KBM-7 (cell line): ENCODE results near the gene YKT6.

Experiments
- DNase-seq: peaks from one replicate; pipeline ENCODE4 v3.0.0-alpha.2; 2015
- in situ Hi-C: fragments of 300-500 bp; cut with MboI; formaldehyde crosslinking; loops from 2 replicates; pipeline ENCODE4 v1.14.3; 2020; ENCODE audit warnings: low sequenced_read_pairs, low pct_unique_long_range_greater_than_20kb, mixed read lengths

The YKT6 gene

GRCh38 chr7:44213877-44214388, 13.2 kb downstream of the YKT6 start:
- in situ Hi-C loops, result no loop called here
- DNase-seq, result no peak

- no peak for DNase-seq
- in situ Hi-C loops, result no loop called here
Observed at GRCh38 chr7:44215531-44215930, 14.8 kb downstream of the YKT6 start.

- in situ Hi-C loops, result no loop called here
Observed at GRCh38 chr7:44216019-44216418, 15.2 kb downstream of the YKT6 start.

GRCh38 chr7:44216521-44217222, 15.9 kb downstream of the YKT6 start:
- DNase-seq, result no peak
- in situ Hi-C loops, result no loop called here

More at GRCh38 chr7:44216019-44216418, 15.2 kb downstream of the YKT6 start:
- no peak for DNase-seq

- in situ Hi-C loops, result no loop called here
- DNase-seq, result no peak
Observed at GRCh38 chr7:44217223-44217714, 16.5 kb downstream of the YKT6 start.

GRCh38 chr7:44217852-44218402, 17.1 kb downstream of the YKT6 start:
- in situ Hi-C loops, result no loop called here
- DNase-seq, result no peak

- no peak for DNase-seq
- in situ Hi-C loops, result no loop called here
Observed at GRCh38 chr7:44218418-44219201, 17.8 kb downstream of the YKT6 start.

- in situ Hi-C loops, result no loop called here
- DNase-seq, result no peak
Observed at GRCh38 chr7:44219371-44220045, 18.7 kb downstream of the YKT6 start.

GRCh38 chr7:44220046-44220357, 19.2 kb downstream of the YKT6 start:
- no peak for DNase-seq
- in situ Hi-C loops, result no loop called here

- no peak for DNase-seq
- in situ Hi-C loops, result no loop called here
Observed at GRCh38 chr7:44220358-44221112, 19.8 kb downstream of the YKT6 start.

GRCh38 chr7:44221231-44221791, 20.5 kb downstream of the YKT6 start:
- in situ Hi-C loops, result no loop called here
- no peak for DNase-seq

- no peak for DNase-seq
- in situ Hi-C loops, result no loop called here
Observed at GRCh38 chr7:44222074-44222473, 21.3 kb downstream of the YKT6 start.

GRCh38 chr7:44222776-44223261, 22.0 kb downstream of the YKT6 start:
- in situ Hi-C loops, result no loop called here

GRCh38 chr7:44223362-44224079, 22.7 kb downstream of the YKT6 start:
- no peak for DNase-seq
- in situ Hi-C loops, result no loop called here

More at GRCh38 chr7:44222776-44223261, 22.0 kb downstream of the YKT6 start:
- DNase-seq, result no peak

- DNase-seq, result no peak
- in situ Hi-C loops, result no loop called here
Observed at GRCh38 chr7:44224080-44224973, 23.5 kb downstream of the YKT6 start.

- DNase-seq, result no peak
- in situ Hi-C loops, result loop anchor here (25.0 kb wide), 1 partner anchor 262 kb away; the partner anchor contains the start of gene NUDCD3
Observed at GRCh38 chr7:44224974-44225565, 24.3 kb downstream of the YKT6 start.
